CD4-positive, alpha-beta T cell (primary cell): Measurements from ENCODE around the gene KLF17. TPM values are rescaled to one million over a fixed set of nuclear protein-coding genes. Genes with fewer than 3 reads are reported as not detected.

Source experiments
- ATAC-seq: fragments of 200-7000 bp; cut with Tn5 transposase; one replicate; pipeline ENCODE4 v1.10.0; 2022; ENCODE audit warnings: mild to moderate bottlenecking; ENCODE audit not compliant: poor library complexity
- CTCF ChIA-PET: fragments of 350-600 bp; sonication (Branson Sonifier 250); formaldehyde crosslinking; loops from one replicate; lab custom pipeline; 2021; ENCODE audit warnings: antibody characterized with exemption, inconsistent platforms; lab: Charles Lee
- POLR2A ChIA-PET: fragments of 350-600 bp; sonication (Branson Sonifier 250); formaldehyde crosslinking; loops from one replicate; lab custom pipeline; 2021; ENCODE audit warnings: antibody characterized with exemption, inconsistent platforms; lab: Charles Lee
- DNase-seq, 14 experiments: peaks; one replicate each; pipeline ENCODE4 v3.0.0-alpha.2; 2013 to 2020; ENCODE audit warnings: mixed read lengths in 2 of 14
- H3K27ac ChIP-seq, 2 donors: one replicate each; pipeline versions ENCODE4 v1.5.1 to v1.7.0; 2013; ENCODE audit warnings: low read length in 2 of 2, low read depth in 1 of 2, mild to moderate bottlenecking in 1 of 2
- H3K27me3 ChIP-seq, 2 experiments: 1 replicate in 1 of 2; 2 replicates in 1 of 2; pipeline versions ENCODE4 v1.6.1 to v1.7.0; 2013; ENCODE audit warnings: low read length in 2 of 2, control low read depth in 1 of 2, mild to moderate bottlenecking in 1 of 2, moderate library complexity in 1 of 2; ENCODE audit not compliant: insufficient read depth in 2 of 2, control insufficient read depth in 1 of 2
- H3K36me3 ChIP-seq: one replicate; pipeline ENCODE4 v1.6.1; 2013; ENCODE audit warnings: low read length, control low read depth; ENCODE audit not compliant: insufficient read depth
- H3K4me1 ChIP-seq: one replicate; pipeline ENCODE4 v1.6.1; 2013; ENCODE audit warnings: low read length, control low read depth; ENCODE audit not compliant: insufficient read depth
- H3K4me3 ChIP-seq: one replicate; pipeline ENCODE4 v1.5.1; 2013; ENCODE audit warnings: mild to moderate bottlenecking, low read length, moderate library complexity
- H3K9me3 ChIP-seq, 2 experiments: 1 replicate in 1 of 2; 2 replicates in 1 of 2; pipeline versions ENCODE4 v1.6.1 to v1.7.0; 2013; ENCODE audit warnings: low read length in 2 of 2, mild to moderate bottlenecking in 2 of 2, control low read depth in 1 of 2, moderate library complexity in 1 of 2; ENCODE audit not compliant: control insufficient read depth in 1 of 2, insufficient read depth in 1 of 2
- H3K27ac Mint-ChIP-seq: one replicate; pipeline ENCODE4 v1.8.0; 2020; ENCODE audit warnings: mixed read lengths
- H3K27me3 Mint-ChIP-seq: one replicate; pipeline ENCODE4 v1.8.0; 2021; ENCODE audit warnings: mixed read lengths
- H3K36me3 Mint-ChIP-seq: one replicate; pipeline ENCODE4 v1.8.0; 2021; ENCODE audit warnings: low read depth, mixed read lengths
- H3K4me1 Mint-ChIP-seq: one replicate; pipeline ENCODE4 v1.8.0; 2021; ENCODE audit warnings: low read depth, mixed read lengths
- H3K4me3 Mint-ChIP-seq: one replicate; pipeline ENCODE4 v1.8.0; 2020; ENCODE audit warnings: mild to moderate bottlenecking, mixed read lengths
- H3K9me3 Mint-ChIP-seq: one replicate; pipeline ENCODE4 v1.8.0; 2020; ENCODE audit warnings: mixed read lengths
- intact Hi-C, 2 experiments: fragments of 100-400 bp; cut with DNase I in 1 of 2; cut with micrococcal nuclease in 1 of 2; formaldehyde crosslinking; loops; one replicate each; pipeline versions ENCODE4 v1.15.1 to v1.9.0; 2023 to 2025; cut with DNase I, micrococcal nuclease
- total RNA-seq, 174 experiments: library from RNA in 2 of 174; stranded (reverse) in 2 of 174; gene quantifications; one replicate each; pipeline ENCODE4 v1.2.3 and lab custom pipeline; 2021 to 2026
- TF ChIP-seq, protein P1 (sequence below): fragments of 200-600 bp; IDR thresholded peaks from one replicate; pipeline ENCODE4 v1.8.0; 2022; ENCODE audit warnings: antibody characterized with exemption, mild to moderate bottlenecking

Gene KLF17
- total RNA-seq, 2 experiments from 2014 or later: not detected

DNA sequence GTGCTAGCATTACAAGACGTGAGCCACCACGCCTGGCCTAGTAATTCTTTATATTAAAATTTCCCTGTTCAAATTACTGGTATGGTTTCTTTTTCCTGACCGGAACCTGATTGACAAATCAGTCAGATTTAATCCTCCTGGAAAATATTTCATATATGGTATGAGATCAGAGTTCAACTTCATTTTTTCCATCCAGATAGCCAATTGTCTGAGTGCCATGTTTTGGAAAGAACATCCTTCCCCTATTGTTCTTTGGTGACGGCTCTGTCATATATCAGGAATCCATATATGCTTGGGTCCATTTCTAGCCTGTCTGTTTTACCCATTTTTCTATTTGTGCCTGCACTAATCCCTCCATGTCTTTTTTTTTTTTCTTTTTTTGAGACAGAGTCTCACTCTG, 39.1 kb upstream of the KLF17 start:
- no peak overlapping the region for H3K27ac ChIP-seq
- H3K9me3 ChIP-seq: no peaks in the 10 kb centered on the region
- H3K27me3 Mint-ChIP-seq: peaks cover 23% of the 10 kb centered on the region
- no peak for ATAC-seq
- no peak overlapping the region for H3K4me3 Mint-ChIP-seq
- H3K36me3 ChIP-seq: no peaks in the 10 kb centered on the region
- no peaks in the 10 kb centered on the region for H3K4me1 ChIP-seq
- no peak for DNase-seq
- H3K27me3 ChIP-seq: peaks cover 9 to 16% of the 10 kb centered on the region in 2 experiments
- H3K9me3 Mint-ChIP-seq: no peaks in the 10 kb centered on the region
- no peaks in the 10 kb centered on the region for H3K36me3 Mint-ChIP-seq
- no peaks in the 10 kb centered on the region for H3K4me1 Mint-ChIP-seq
- CTCF ChIA-PET: no interaction called here
- POLR2A ChIA-PET: no interaction called here
- H3K4me3 ChIP-seq: no peak overlapping the region
- no peak overlapping the region for H3K27ac Mint-ChIP-seq
- intact Hi-C loops: no loop called here
- TF ChIP-seq, protein P1, sequence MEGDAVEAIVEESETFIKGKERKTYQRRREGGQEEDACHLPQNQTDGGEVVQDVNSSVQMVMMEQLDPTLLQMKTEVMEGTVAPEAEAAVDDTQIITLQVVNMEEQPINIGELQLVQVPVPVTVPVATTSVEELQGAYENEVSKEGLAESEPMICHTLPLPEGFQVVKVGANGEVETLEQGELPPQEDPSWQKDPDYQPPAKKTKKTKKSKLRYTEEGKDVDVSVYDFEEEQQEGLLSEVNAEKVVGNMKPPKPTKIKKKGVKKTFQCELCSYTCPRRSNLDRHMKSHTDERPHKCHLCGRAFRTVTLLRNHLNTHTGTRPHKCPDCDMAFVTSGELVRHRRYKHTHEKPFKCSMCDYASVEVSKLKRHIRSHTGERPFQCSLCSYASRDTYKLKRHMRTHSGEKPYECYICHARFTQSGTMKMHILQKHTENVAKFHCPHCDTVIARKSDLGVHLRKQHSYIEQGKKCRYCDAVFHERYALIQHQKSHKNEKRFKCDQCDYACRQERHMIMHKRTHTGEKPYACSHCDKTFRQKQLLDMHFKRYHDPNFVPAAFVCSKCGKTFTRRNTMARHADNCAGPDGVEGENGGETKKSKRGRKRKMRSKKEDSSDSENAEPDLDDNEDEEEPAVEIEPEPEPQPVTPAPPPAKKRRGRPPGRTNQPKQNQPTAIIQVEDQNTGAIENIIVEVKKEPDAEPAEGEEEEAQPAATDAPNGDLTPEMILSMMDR: no peak

GRCh38 chr1:44084998-44085675, 33.5 kb upstream of the KLF17 start:
- ATAC-seq (no peak), DNase-seq (no peak)
- Mint-ChIP-seq H3K9me3 (no peaks in the 10 kb centered on the region), H3K27ac (no peak overlapping the region), H3K27me3 (peaks cover 54% of the 10 kb centered on the region), H3K4me1 (no peaks in the 10 kb centered on the region), H3K4me3 (no peak overlapping the region), H3K36me3 (no peaks in the 10 kb centered on the region)
- H3K4me1 ChIP-seq: no peaks in the 10 kb centered on the region
- peaks cover 12 to 24% of the 10 kb centered on the region in 2 experiments for H3K27me3 ChIP-seq
- H3K9me3 ChIP-seq: no peaks in the 10 kb centered on the region
- no peak overlapping the region for H3K27ac ChIP-seq
- CTCF ChIA-PET: no interaction called here
- TF ChIP-seq, protein P1: no peak
- POLR2A ChIA-PET: no interaction called here
- intact Hi-C loops: no loop called here
- H3K36me3 ChIP-seq: no peaks in the 10 kb centered on the region
- H3K4me3 ChIP-seq: no peak overlapping the region

DNA sequence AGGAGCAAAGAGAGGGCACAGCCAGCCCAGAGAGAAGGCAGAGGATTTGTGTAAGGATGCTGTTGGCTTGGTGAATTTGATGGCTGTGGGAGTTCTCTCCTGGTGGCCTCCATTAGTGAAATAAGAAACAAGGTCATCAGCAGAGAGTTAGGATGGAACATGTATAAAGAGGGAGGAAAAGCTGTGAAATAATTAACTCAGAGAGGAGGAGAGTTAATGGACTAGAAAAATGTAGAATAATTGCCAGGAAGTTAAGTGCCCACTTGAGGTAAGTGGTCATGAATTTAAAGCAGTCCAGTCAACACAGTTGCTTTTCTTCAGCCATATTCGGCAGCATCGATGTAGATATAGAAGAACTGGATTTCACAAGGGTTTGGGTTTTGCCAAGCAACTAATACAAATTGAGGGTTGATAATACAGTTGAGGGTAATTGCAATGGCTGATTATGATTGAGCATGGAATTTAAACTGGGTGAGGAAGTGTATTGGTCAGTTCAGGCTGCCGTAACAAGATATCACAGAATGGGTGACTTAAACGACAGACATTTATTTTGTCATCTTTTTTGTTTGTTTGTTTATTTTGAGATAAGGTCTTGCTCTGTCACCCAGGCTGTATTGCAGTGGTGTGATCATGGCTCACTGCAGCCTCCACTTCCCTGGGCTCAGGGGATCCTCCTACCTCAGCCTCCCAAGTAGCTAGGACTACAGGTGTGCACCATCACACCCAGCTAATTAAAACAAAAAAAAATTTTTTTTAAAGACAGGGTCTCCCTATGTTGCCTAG, 31.7 kb upstream of the KLF17 start:
- Mint-ChIP-seq H3K27me3 (peaks cover 54% of the 10 kb centered on the region), H3K36me3 (no peaks in the 10 kb centered on the region), H3K9me3 (no peaks in the 10 kb centered on the region), H3K4me3 (no peak overlapping the region), H3K4me1 (no peaks in the 10 kb centered on the region), H3K27ac (no peak overlapping the region)
- DNase-seq (no peak), ATAC-seq (no peak)
- intact Hi-C loops: no loop called here
- H3K4me3 ChIP-seq: no peak overlapping the region
- CTCF ChIA-PET: no interaction called here
- POLR2A ChIA-PET: no interaction called here
- TF ChIP-seq, protein P1: no peak
- H3K36me3 ChIP-seq: no peaks in the 10 kb centered on the region
- peaks cover 8 to 24% of the 10 kb centered on the region in 2 experiments for H3K27me3 ChIP-seq
- H3K27ac ChIP-seq: no peak overlapping the region
- H3K9me3 ChIP-seq: no peaks in the 10 kb centered on the region
- no peaks in the 10 kb centered on the region for H3K4me1 ChIP-seq
